K562 (cell line): ENCODE results near the gene RGS5. TPM values are rescaled to one million over a fixed set of nuclear protein-coding genes. Genes with fewer than 3 reads are reported as not detected.

Source experiments
- ATAC-seq: fragments of 200-7000 bp; cut with Tn5 transposase; 3 replicates; pipeline ENCODE4 v1.9.1; 2020; ENCODE audit warnings: moderate library complexity
- BruUV-seq: library from RNA; stranded (reverse); fragments of 400-500 nt; replicated peaks from 2 replicates; lab custom pipeline; 2021; lab: Mats Ljungman, UMichigan
- CTCF ChIA-PET: fragments of 300-600 bp; formaldehyde crosslinking; extraction: SDS; loops from one replicate; lab custom pipeline; 2021; ENCODE audit warnings: low intra/inter-chr PET ratio; lab: Yijun Ruan, JAX
- POLR2A ChIA-PET: fragments of 300-600, 350-650 bp; sonication (Branson Sonifier 250); formaldehyde crosslinking; extraction: SDS; loops from one replicate; lab custom pipeline; 2021; ENCODE audit warnings: antibody characterized with exemption, inconsistent platforms; lab: Yijun Ruan, JAX
- DNase-seq, 4 experiments: peaks; one replicate each; pipeline versions ENCODE4 v3.0.0 to v3.0.0-alpha.2; 2011 to 2018; ENCODE audit warnings: low spot score in 3 of 4, mixed read lengths in 3 of 4; ENCODE audit errors: extremely low read depth in 1 of 4
- FAIRE-seq: peaks from 2 replicates; lab custom pipeline; 2011; peaks lifted over from hg19 to GRCh38; lab: Jason Lieb, UNC
- H2AFZ ChIP-seq: 2 replicates; pipeline ENCODE4 v1.6.0; 2011; ENCODE audit warnings: low read depth, low read length, control low read depth, inconsistent platforms
- H3K27ac ChIP-seq: fragments of 200-600 bp; 3 replicates; pipeline ENCODE4 v1.8.0; 2011; ENCODE audit warnings: low read depth, mild to moderate bottlenecking, control low read depth, inconsistent platforms, low read length, moderate library complexity, mixed read lengths; ENCODE audit errors: extremely low read depth
- H3K27me3 ChIP-seq, 2 experiments: fragments of 300-600 bp in 1 of 2; 2 replicates in 1 of 2; 3 replicates in 1 of 2; pipeline versions ENCODE4 v1.6.0 to v1.8.0; 2011; ENCODE audit warnings: inconsistent platforms in 2 of 2, low read length in 2 of 2, mild to moderate bottlenecking in 1 of 2, mixed read lengths in 1 of 2, moderate library complexity in 1 of 2; ENCODE audit not compliant: control insufficient read depth in 2 of 2, insufficient read depth in 2 of 2
- H3K36me3 ChIP-seq: fragments of 300-600 bp; 3 replicates; pipeline ENCODE4 v1.8.0; 2011; ENCODE audit warnings: mild to moderate bottlenecking, low read length, inconsistent platforms; ENCODE audit not compliant: control insufficient read depth, insufficient read depth
- H3K4me1 ChIP-seq, 2 experiments: fragments of 200-600 bp in 1 of 2; replicated peaks in 1 of 2; 2 replicates in 1 of 2; 3 replicates in 1 of 2; pipeline versions ENCODE4 v1.5.1 to v1.8.0; 2011; ENCODE audit warnings: inconsistent platforms in 2 of 2, low read length in 2 of 2, mild to moderate bottlenecking in 1 of 2, mixed read lengths in 1 of 2, moderate library complexity in 1 of 2; ENCODE audit not compliant: control insufficient read depth in 2 of 2, insufficient read depth in 2 of 2
- H3K4me2 ChIP-seq: 2 replicates; pipeline ENCODE4 v1.6.1; 2011; ENCODE audit warnings: low read length, control low read depth, inconsistent platforms, mixed read lengths; ENCODE audit not compliant: insufficient read depth
- H3K4me3 ChIP-seq: fragments of 200-600 bp; sonication (generic), shearing (Covaris generic); 2 replicates; pipeline ENCODE4 v1.5.1; 2016; ENCODE audit warnings: control low read depth, inconsistent platforms
- H3K79me2 ChIP-seq: fragments of 200-600 bp; 3 replicates; pipeline ENCODE4 v1.8.0; 2011; ENCODE audit warnings: low read length, inconsistent platforms; ENCODE audit not compliant: control insufficient read depth, insufficient read depth
- H3K9ac ChIP-seq, 2 experiments: 2 replicates each; pipeline versions ENCODE4 v1.6.0 to v1.6.1; 2011; ENCODE audit warnings: low read depth in 2 of 2, low read length in 2 of 2, control low read depth in 1 of 2, inconsistent platforms in 1 of 2, mild to moderate bottlenecking in 1 of 2, mixed read lengths in 1 of 2; ENCODE audit not compliant: insufficient read depth in 1 of 2
- H3K9me1 ChIP-seq: one replicate; pipeline ENCODE4 v1.6.0; 2011; ENCODE audit warnings: inconsistent platforms, mild to moderate bottlenecking, low read length, moderate library complexity; ENCODE audit not compliant: control insufficient read depth, insufficient read depth
- H3K9me3 ChIP-seq: replicated peaks from 2 replicates; pipeline ENCODE4 v1.5.1; 2011; ENCODE audit warnings: low read depth, low read length, inconsistent platforms; ENCODE audit not compliant: control insufficient read depth, insufficient read depth
- H4K20me1 ChIP-seq: replicated peaks from 2 replicates; pipeline ENCODE4 v1.6.1; 2011; ENCODE audit warnings: low read length, inconsistent platforms, mixed read lengths; ENCODE audit not compliant: control insufficient read depth, insufficient read depth
- CHCHD3 ChIP-seq: fragments of 250-450 bp; sonication (Bioruptor Pico); IDR thresholded peaks from 2 replicates; pipeline ENCODE4 v2.1.2; 2022; ENCODE audit warnings: mild to moderate bottlenecking
- ERF ChIP-seq: fragments of 450-650 bp; formaldehyde crosslinking; IDR thresholded peaks from 2 replicates; pipeline ENCODE4 v1.4.0; 2020; ENCODE audit warnings: mild to moderate bottlenecking, mixed read lengths
- ILF3 ChIP-seq: fragments of 450-650 bp; IDR thresholded peaks from 2 replicates; pipeline ENCODE4 v1.6.1; 2018; ENCODE audit warnings: antibody characterized with exemption, mild to moderate bottlenecking, moderate library complexity, borderline replicate concordance
- PTRF ChIP-seq: fragments of 450-650 bp; IDR thresholded peaks from 2 replicates; pipeline ENCODE4 v1.6.1; 2016; ENCODE audit warnings: mild to moderate bottlenecking, missing genetic modification characterization, missing compliant biosample characterization
- SMARCE1 ChIP-seq: fragments of 450-650 bp; IDR thresholded peaks from 2 replicates; pipeline ENCODE4 v1.7.1; 2016; ENCODE audit warnings: mild to moderate bottlenecking
- TAF15 ChIP-seq: fragments of 200-400 bp; formaldehyde crosslinking; IDR thresholded peaks from 2 replicates; pipeline ENCODE4 v1.6.1; 2017; ENCODE audit warnings: mild to moderate bottlenecking, low read depth, low read length, moderate library complexity
- TEAD1 ChIP-seq, 2 experiments: fragments of 450-650 bp in 1 of 2; sonication (generic) in 1 of 2; formaldehyde crosslinking; IDR thresholded peaks; 2 replicates each; pipeline versions ENCODE4 v1.4.0 to v1.8.0; 2020 to 2022; ENCODE audit warnings: mild to moderate bottlenecking in 2 of 2, missing genetic modification reagents in 1 of 2
- ZNF76 ChIP-seq: fragments of 250-450 bp; sonication (Bioruptor Pico); IDR thresholded peaks from 2 replicates; pipeline ENCODE4 v1.4.0; 2020; ENCODE audit warnings: mild to moderate bottlenecking, moderate library complexity, borderline replicate concordance
- ZNF830 ChIP-seq: fragments of 250-450 bp; sonication (Bioruptor Pico); IDR thresholded peaks from 2 replicates; pipeline ENCODE4 v1.5.0; 2021; ENCODE audit warnings: mild to moderate bottlenecking
- WGBS: fragments of 100-300 bp; shearing (Covaris generic); methylation state at CpG from one replicate; pipeline ENCODE4 v1.1.6; 2016; ENCODE audit warnings: low coverage, mixed read lengths; ENCODE audit not compliant: insufficient coverage; ENCODE audit errors: missing lambda C conversion rate; 5-methylcytosine and 5-hydroxymethylcytosine counted together
- in situ Hi-C: fragments of 300-500 bp; cut with MboI; formaldehyde crosslinking; loops from 4 replicates; pipeline ENCODE4 v1.15.0; 2018; ENCODE audit warnings: inconsistent platforms, mixed read lengths
- intact Hi-C: fragments of 100-400 bp; cut with micrococcal nuclease; formaldehyde crosslinking; loops from 2 replicates; pipeline ENCODE4 v1.14.2; 2022
- polyA plus RNA-seq, 8 experiments: library from polyadenylated mRNA; depleted of rRNA in 4 of 8; stranded (reverse) in 5 of 8; unstranded in 3 of 8; fragments of >200 nt; fragmentation: Nextera tagmentation in 2 of 8; fragmentation: Illumina TruSeq in 1 of 8; extraction: Ambion mirVana in 2 of 8; extraction: Trizol in 1 of 8; gene quantifications; 2 replicates each; pipeline versions ENCODE4 v1.2.1 to v1.2.3, GENCODE V29; 2011 to 2014; ENCODE audit warnings: inconsistent platforms in 1 of 8, missing spikeins in 1 of 8
- total RNA-seq, 7 experiments: library from RNA; depleted of rRNA in 6 of 7; stranded (reverse); fragments of >200 nt in 6 of 7; fragmentation: Illumina TruSeq in 2 of 7; extraction: Trizol in 2 of 7; gene quantifications; 2 replicates each; pipeline versions ENCODE4 v1.2.1 to v1.2.3, GENCODE V29; 2011 to 2021; ENCODE audit warnings: low replicate concordance in 1 of 7
- TF ChIP-seq, protein P1 (sequence below): fragments of 250-450 bp; sonication (Bioruptor Pico); IDR thresholded peaks from 2 replicates; pipeline ENCODE4 v1.8.0; 2021; ENCODE audit warnings: borderline replicate concordance, mild to moderate bottlenecking, moderate library complexity; ENCODE audit not compliant: poor library complexity, severe bottlenecking
- TF ChIP-seq, protein P2 (sequence below), 2 experiments: fragments of 450-650 bp; IDR thresholded peaks; 2 replicates each; pipeline ENCODE4 v1.6.1; 2016
- TF ChIP-seq, protein P3 (sequence below): fragments of 250-450 bp; sonication (Bioruptor Pico); IDR thresholded peaks from 2 replicates; pipeline ENCODE4 v1.5.1; 2021; ENCODE audit warnings: mild to moderate bottlenecking

Gene RGS5
- total and polyA plus RNA-seq, 9 of the 15 experiments (the other 6 are each of a cell fraction or from before 2014, with no cell fraction given) = 0.71 to 5.3 (median 2.4) TPM

DNA sequence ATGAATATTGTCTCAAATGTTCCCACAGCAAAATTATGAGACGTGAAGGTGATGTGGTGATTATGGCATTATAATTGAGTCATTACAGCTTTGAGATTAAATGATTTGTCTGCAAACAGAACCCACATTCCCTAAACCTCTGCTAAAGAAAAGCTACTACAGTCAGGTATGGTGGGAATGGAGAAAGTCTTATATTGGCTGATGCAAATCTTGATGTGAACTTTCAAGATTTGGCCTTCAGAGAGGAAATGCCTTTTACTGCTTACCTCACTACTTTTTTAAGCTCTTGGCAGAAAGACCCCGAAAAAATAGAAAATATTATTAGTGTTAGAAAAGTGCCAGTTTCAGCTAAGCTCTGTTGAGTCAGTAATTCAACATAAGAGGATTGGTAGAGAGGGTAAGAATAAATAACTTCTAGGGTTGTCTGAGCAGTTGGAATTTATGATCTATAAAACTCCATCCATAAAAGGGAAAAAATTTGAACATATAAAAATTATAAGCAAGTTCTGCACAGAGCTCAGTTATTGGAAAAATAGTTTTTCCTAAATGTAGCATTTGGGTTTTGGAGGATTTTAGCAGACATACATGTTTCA is 47.8 kb upstream of the RGS5 start:
- Histone ChIP-seq H3K4me1 (no peaks in the 10 kb centered on the region), H3K9ac (no peak overlapping the region), H3K9me3 (no peaks in the 10 kb centered on the region), H3K27ac (no peak overlapping the region), H3K36me3 (no peaks in the 10 kb centered on the region), H3K4me3 (no peak overlapping the region), H3K9me1 (no peaks in the 10 kb centered on the region), H3K27me3 (no peaks in the 10 kb centered on the region), H4K20me1 (no peaks in the 10 kb centered on the region), H2AFZ (no peak overlapping the region), H3K79me2 (no peaks in the 10 kb centered on the region), H3K4me2 (no peak overlapping the region)
- FAIRE-seq (no peak), DNase-seq (no peak), ATAC-seq (no peak)
- POLR2A ChIA-PET = interaction anchor here (0.7 kb wide), 1 partner anchor 15 kb away, joined by 3 read pairs; no protein-coding TSS in a partner anchor
- CTCF ChIA-PET = no interaction called here
- in situ Hi-C loops (no loop called here), intact Hi-C loops (no loop called here)
- TF ChIP-seq, protein P1, sequence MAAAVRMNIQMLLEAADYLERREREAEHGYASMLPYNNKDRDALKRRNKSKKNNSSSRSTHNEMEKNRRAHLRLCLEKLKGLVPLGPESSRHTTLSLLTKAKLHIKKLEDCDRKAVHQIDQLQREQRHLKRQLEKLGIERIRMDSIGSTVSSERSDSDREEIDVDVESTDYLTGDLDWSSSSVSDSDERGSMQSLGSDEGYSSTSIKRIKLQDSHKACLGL (CRISPR knock-in tag) = no peak
- no peak for TF ChIP-seq PTRF (tag)
- WGBS = 0% methylated on average over 2 of the region's 2 CpGs
- BruUV-seq = no TSS peak

DNA sequence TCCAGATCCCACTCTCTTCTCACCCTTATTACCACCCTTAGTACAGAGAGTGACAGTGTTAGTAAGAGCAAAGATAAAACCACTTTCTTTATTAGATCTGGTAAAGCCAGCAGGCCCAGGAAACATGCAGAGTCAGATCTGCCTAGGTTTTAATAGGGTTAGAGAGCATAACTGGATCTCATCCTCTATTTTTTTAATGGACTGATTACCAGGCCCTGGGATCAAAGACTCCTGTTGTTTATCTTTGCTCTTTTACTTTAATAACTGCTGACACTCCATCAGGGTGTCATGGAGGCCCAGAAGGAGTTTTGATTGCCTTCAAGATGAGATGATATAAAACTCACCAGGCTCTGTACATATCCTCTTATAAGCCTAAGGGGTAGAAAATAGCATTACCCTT is 45.3 kb upstream of the RGS5 start:
- Histone ChIP-seq H4K20me1 (no peaks in the 10 kb centered on the region), H3K4me1 (no peaks in the 10 kb centered on the region), H3K9me1 (no peaks in the 10 kb centered on the region), H3K9ac (no peak overlapping the region), H3K27me3 (no peaks in the 10 kb centered on the region), H3K27ac (no peak overlapping the region), H3K36me3 (no peaks in the 10 kb centered on the region), H3K4me2 (no peak overlapping the region), H3K4me3 (no peak overlapping the region), H2AFZ (no peak overlapping the region), H3K79me2 (no peaks in the 10 kb centered on the region), H3K9me3 (no peaks in the 10 kb centered on the region)
- DNase-seq (no peak), ATAC-seq (no peak), FAIRE-seq (no peak)
- in situ Hi-C loops = no loop called here
- intact Hi-C loops = no loop called here
- ChIA-PET POLR2A (no interaction called here), CTCF (no interaction called here)
- BruUV-seq = no TSS peak
- TF ChIP-seq TAF15 (no peak), SMARCE1 (no peak), ZNF76 (no peak), ILF3 (no peak), ZNF830 (no peak), ERF (CRISPR knock-in tag) (no peak), TEAD1 (CRISPR knock-in tag; IDR thresholded peaks at IDR 0.05) (no peak), CHCHD3 (CRISPR knock-in tag) (no peak)
- TF ChIP-seq, protein P2, sequence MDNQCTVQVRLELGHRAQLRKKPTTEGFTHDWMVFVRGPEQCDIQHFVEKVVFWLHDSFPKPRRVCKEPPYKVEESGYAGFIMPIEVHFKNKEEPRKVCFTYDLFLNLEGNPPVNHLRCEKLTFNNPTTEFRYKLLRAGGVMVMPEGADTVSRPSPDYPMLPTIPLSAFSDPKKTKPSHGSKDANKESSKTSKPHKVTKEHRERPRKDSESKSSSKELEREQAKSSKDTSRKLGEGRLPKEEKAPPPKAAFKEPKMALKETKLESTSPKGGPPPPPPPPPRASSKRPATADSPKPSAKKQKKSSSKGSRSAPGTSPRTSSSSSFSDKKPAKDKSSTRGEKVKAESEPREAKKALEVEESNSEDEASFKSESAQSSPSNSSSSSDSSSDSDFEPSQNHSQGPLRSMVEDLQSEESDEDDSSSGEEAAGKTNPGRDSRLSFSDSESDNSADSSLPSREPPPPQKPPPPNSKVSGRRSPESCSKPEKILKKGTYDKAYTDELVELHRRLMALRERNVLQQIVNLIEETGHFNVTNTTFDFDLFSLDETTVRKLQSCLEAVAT (IDR thresholded peaks at IDR 0.05) = no peak
- TF ChIP-seq, protein P3, sequence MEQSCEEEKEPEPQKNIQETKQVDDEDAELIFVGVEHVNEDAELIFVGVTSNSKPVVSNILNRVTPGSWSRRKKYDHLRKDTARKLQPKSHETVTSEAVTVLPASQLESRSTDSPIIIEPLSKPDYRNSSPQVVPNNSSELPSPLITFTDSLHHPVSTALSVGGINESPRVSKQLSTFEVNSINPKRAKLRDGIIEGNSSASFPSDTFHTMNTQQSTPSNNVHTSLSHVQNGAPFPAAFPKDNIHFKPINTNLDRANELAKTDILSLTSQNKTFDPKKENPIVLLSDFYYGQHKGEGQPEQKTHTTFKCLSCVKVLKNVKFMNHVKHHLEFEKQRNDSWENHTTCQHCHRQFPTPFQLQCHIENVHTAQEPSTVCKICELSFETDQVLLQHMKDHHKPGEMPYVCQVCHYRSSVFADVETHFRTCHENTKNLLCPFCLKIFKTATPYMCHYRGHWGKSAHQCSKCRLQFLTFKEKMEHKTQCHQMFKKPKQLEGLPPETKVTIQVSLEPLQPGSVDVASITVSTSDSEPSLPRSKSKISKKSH (CRISPR knock-in tag) = no peak
